ENCODE measurements around the gene C7. TPM values are rescaled to one million over a fixed set of nuclear protein-coding genes. Genes with fewer than 3 reads are reported as not detected.

C7 gene
- total and polyA plus RNA-seq, 2 of the 13 experiments (the other 11 are each of a cell fraction or from before 2014, with no cell fraction given) = 1.7 to 3.5 TPM

GRCh38 chr5:40904994-40905306 is 4.3 kb upstream of the C7 start (continued):
- TF ChIP-seq ZNF441 (CRISPR knock-in tag; IDR thresholded peaks at IDR 0.05; ENCODE audit: borderline replicate concordance) = no peak
- TF ChIP-seq ZFP36L2 (CRISPR knock-in tag; IDR thresholded peaks at IDR 0.05) = no peak

- intact Hi-C loops (cut with micrococcal nuclease; ENCODE audit: unreplicated experiment) = no loop called here
- BruUV-seq (replicated peaks) = no TSS peak
- no peaks in the 10 kb centered on the region for H3K36me3 ChIP-seq (replicated peaks in 1 of 2; ENCODE audit: control insufficient read depth in 1 of 2, insufficient read depth in 2 of 2, low read length in 2 of 2)
- H3K4me1 ChIP-seq (ENCODE audit: insufficient read depth, low read length) = peaks cover 61% of the 10 kb centered on the region
- H3K27me3 ChIP-seq (ENCODE audit: control insufficient read depth in 1 of 2, insufficient read depth in 2 of 2, low read length in 2 of 2) = no peaks in the 10 kb centered on the region
- CTCF ChIA-PET (ENCODE audit: low intra/inter-chr PET ratio, low total read pairs) = no interaction called here
- no peak overlapping the region for H3K9ac ChIP-seq (ENCODE audit: insufficient read depth, low read depth, low read length)
- peak; percentile 9 for DNase-seq (ENCODE audit: low spot score)
- POLR2A ChIA-PET = no interaction called here
- no peak overlapping the region for H3K4me2 ChIP-seq (ENCODE audit: low read depth, low read length)
- no peak overlapping the region for H3K4me3 ChIP-seq (replicated peaks in 1 of 3; ENCODE audit: insufficient read depth in 1 of 3, low read depth in 2 of 3, low read length in 3 of 3)
- in situ Hi-C loops (cut with HindIII; ENCODE audit: extremely low pct_ligation_motif_present, low pct_unique_long_range_greater_than_20kb) = no loop called here
- WGBS (ENCODE audit: low lambda C conversion rate) = 49% methylated on average over 1 of the region's 1 CpG
- H4K20me1 ChIP-seq (ENCODE audit: insufficient read depth, low read length) = no peaks in the 10 kb centered on the region
- no peak overlapping the region for H2AFZ ChIP-seq (ENCODE audit: low read length)
- ATAC-seq = no peak
- FAIRE-seq = no peak
- H3K27ac ChIP-seq (ENCODE audit: extremely low read length, insufficient read depth, low read length) = no peak overlapping the region
- H3K9me3 ChIP-seq (ENCODE audit: low read length) = no peaks in the 10 kb centered on the region
- H3K79me2 ChIP-seq (ENCODE audit: insufficient read depth, low read length) = no peaks in the 10 kb centered on the region
- TF ChIP-seq ATF2 (CRISPR knock-in tag; IDR thresholded peaks at IDR 0.05) = no peak
- no peak for TF ChIP-seq ZNF260 (CRISPR knock-in tag; IDR thresholded peaks at IDR 0.05; ENCODE audit: borderline replicate concordance, low read depth)
- TF ChIP-seq PAXIP1 (CRISPR knock-in tag; conservative IDR thresholded peaks at IDR 0.05) = no peak
- no peak for TF ChIP-seq PATZ1 (CRISPR knock-in tag; IDR thresholded peaks at IDR 0.05)
- no peak for TF ChIP-seq SMARCE1 (IDR thresholded peaks at IDR 0.05; ENCODE audit: borderline replicate concordance)
- no peak for TF ChIP-seq GLMP (CRISPR knock-in tag; IDR thresholded peaks at IDR 0.05; ENCODE audit: borderline replicate concordance)
- no peak for TF ChIP-seq SIX1 (CRISPR knock-in tag; IDR thresholded peaks at IDR 0.05; ENCODE audit: borderline replicate concordance)
- no peak for TF ChIP-seq ZBTB1 (CRISPR knock-in tag; IDR thresholded peaks at IDR 0.05; ENCODE audit: borderline replicate concordance)
- TF ChIP-seq ZNF784 (CRISPR knock-in tag; IDR thresholded peaks at IDR 0.05; ENCODE audit: borderline replicate concordance) = no peak
- TF ChIP-seq AGO1 (IDR thresholded peaks at IDR 0.05; ENCODE audit: low read depth, low read length, poor library complexity, severe bottlenecking) = no peak
These were observed 2.9 kb upstream of the C7 start for GRCh38 chr5:40906351-40906751.
